ENCODE data around the gene MCU.

DNA sequence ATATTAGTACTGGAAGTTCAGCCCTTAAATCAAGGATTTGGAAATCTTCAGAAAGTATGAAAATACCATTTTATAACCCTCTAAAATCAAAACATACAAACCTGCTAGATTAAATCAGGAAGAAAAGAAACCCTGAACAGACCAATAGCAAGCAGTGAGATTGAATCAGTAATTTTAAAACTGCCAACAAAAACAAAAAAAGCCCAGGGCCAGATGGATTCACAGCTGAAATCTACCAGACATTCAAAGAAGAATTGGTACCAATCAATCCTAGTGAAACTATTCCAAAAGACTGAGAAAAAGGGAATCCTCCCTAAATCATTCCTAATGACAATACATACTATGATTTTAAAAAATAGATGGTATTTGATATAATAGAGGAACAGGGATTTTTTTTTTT is 70.1 kb downstream of the MCU start:
- TF ChIP-seq POLR2A (IDR thresholded peaks at IDR 0.05; ENCODE audit: low read depth, low read length) = no peak
- no peak for TF ChIP-seq TAF1 (IDR thresholded peaks at IDR 0.05; ENCODE audit: borderline replicate concordance, low read depth, low read length)
- no peak for TF ChIP-seq POLR2AphosphoS5 (IDR thresholded peaks at IDR 0.05; ENCODE audit: low read depth, low read length)

Measured in GM12892 (cell line).